SKM-1 treated with dmso at 0.1 percent for 144 hours (cell line): ENCODE results near the gene TMEM141.

Experiments used
- DNase-seq: peaks from one replicate; lab custom pipeline; 2025; ENCODE audit not compliant: unreplicated experiment; lab: John Stamatoyannopoulos, UW

TMEM141 gene

DNA sequence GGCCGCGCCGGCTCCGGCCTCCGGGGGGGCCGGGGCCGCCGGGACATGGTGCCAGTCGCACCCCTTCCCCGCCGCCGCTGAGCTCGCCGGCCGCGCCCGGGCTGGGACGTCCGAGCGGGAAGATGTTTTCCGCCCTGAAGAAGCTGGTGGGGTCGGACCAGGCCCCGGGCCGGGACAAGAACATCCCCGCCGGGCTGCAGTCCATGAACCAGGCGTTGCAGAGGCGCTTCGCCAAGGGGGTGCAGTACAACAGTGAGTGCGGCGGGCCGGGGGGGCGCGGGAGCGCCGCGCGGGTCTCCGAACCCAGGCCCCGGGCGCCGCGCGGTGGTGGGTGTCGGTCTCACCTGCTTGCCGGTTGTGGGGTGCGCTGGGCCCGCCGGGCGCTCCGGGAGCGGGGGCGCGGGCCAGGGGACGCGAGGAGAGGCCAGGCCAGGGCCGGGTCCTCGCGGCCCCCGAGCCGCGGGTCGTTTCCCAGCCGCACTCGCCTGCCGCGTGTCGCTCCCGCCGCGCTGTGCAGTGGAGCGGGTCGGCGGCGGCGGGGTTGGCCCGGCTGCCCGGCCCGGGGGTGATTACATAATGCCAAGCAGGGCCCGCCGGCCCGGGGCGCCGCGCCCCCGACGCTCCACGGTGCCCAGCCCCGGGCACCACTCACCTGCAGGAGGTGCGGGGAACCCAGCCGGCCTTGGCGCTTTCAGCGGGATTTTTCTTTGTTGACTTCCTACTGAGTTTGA, 17.1 kb downstream of the TMEM141 start:
- no peak for DNase-seq

DNA sequence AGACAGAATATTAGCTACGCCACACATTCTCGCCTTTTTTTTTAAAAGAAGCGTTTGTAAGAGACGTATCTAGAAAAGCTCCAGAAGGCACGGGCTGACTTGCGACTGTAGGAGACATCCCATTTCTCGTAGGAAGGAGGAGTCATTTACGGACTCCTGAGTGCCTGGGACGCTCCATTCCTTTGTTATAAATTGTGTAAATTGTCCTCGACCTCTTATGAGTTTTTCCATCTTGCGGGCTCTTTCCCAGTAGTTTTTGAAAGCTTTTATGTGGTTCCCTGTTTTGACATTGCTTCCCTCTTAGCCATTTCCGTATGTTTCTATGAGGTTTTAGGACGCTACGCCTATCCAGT, 17.6 kb downstream of the TMEM141 start:
- DNase-seq = no peak

DNA sequence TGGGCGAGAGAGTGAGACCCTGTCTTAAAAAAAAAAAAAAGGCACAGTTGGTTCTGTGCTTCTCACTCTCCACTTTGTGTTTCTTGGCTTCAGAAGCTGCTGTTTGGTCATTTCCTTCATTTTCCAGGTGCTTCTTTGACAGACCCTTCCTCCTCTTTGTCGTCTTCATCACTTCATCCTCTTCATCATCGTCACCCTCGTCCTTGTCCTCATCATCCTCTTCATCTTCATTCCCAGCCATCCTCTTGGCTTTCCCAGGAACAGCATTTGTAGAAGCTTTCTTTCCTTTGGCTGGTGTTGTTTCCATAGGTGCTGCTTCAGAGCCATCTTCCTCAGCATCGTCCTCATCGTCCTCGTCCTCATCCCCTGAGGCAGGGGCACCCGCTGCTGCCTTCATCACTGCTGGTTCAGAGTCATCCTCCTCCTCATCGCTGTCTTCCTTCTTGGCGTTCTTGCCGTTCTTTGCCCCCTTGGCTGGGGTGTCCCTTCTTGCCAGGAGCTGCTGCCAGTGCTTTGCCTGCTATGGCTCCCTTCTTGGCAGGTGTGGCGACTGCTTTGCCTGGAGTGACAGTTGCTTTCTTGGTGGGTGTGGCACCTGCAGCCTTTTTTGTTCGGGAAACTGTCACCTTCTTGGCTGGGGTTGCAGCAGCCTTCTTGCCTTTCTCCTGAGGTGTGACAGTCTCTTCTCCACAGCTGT, 23.7 kb downstream of the TMEM141 start:
- DNase-seq = no peak

DNA sequence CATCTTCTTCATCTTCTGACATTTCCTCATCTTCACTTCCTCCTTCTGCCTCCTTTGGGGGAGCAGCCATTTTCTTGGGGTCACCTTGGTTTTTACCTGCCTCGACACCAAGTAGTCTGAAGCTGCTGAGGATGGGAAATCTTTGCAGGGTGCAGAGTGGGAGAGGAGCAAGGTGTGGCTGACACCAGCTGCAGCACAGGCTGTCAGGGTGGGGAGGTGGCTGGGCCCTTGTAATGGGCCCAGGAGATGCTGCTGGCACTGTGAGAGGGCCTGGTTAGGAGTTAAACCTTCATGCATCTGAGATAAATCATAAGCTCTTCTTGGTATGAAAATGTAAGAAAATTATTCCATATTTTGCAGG, 24.3 kb downstream of the TMEM141 start:
- DNase-seq = no peak

DNA sequence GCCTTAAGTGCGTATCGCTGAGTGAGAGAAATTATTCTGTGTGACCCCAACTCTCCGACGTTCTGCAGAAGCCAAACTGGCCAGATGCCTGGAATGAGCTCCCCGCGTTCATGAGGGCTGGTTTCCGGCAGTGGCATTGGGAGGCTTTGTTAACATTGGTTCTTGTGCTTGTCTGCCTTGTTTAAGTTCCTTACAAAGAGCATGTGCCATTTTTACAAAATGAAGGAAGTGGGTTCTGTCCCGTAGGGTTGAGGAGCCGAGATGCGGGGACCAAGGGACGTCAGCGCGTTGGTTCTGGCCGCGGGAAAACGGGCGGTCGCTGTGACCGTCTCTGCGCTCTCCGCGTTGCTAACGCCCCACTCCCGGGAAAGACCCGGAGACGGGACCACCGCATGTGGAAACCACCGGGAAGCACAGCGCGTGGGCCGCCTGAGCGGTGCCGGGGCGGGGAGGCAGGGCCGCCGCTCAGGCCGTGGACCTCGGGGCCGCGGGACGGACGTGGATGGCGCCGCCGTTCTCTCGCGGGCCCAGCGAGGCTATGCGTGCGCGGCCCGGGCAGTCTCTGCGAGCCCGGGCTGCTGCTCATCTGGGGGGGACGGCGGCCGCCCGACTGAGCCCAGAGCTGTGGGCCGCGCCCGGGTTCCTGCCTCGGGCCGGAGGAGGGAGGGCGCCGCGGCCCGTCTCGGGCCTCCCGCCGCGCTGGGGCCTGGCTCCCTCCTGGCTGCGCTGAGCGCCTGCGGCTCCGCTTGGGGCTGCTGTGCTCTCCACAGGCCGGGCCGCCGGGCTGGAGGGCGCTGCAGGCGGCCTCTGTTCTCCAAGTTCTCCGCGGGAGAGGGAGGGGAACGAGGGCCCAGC, 30.1 kb downstream of the TMEM141 start:
- no peak for DNase-seq

DNA sequence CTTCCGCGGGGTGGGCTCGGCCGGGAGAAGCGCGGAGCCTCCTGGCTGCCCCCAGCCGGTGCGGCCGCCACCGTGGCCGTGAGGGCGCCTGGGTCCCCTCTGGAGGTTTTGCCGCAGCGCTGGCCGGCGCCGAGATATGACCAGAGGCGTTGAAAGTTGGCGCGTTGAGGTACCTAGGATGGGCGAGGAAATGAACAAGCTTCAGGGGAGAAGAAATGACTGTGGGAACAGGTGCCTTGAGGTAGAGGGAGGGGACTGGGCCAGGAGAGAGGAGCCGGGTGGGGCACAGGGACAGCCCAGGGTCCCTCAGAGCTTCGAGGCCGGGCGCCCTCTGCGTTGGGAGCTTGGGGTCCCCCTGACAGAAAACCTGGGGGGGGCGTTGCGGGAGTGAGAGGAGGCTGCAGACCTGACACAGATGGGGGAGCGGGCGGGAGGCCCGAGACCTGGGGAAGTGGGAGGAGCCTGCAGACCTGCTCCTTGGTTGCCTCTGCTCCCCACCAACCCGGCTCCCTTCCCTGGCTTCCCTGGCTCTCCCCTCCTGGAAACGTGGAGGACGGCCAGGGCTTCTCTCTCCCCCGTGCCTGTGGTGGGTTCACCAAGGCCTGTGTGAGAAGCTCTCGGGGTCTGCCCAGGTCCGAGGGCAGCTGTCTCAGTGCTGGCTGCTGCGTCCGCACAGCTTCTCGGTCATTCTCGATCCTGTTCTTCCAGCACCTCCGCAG, 30.8 kb downstream of the TMEM141 start:
- no peak for DNase-seq

DNA sequence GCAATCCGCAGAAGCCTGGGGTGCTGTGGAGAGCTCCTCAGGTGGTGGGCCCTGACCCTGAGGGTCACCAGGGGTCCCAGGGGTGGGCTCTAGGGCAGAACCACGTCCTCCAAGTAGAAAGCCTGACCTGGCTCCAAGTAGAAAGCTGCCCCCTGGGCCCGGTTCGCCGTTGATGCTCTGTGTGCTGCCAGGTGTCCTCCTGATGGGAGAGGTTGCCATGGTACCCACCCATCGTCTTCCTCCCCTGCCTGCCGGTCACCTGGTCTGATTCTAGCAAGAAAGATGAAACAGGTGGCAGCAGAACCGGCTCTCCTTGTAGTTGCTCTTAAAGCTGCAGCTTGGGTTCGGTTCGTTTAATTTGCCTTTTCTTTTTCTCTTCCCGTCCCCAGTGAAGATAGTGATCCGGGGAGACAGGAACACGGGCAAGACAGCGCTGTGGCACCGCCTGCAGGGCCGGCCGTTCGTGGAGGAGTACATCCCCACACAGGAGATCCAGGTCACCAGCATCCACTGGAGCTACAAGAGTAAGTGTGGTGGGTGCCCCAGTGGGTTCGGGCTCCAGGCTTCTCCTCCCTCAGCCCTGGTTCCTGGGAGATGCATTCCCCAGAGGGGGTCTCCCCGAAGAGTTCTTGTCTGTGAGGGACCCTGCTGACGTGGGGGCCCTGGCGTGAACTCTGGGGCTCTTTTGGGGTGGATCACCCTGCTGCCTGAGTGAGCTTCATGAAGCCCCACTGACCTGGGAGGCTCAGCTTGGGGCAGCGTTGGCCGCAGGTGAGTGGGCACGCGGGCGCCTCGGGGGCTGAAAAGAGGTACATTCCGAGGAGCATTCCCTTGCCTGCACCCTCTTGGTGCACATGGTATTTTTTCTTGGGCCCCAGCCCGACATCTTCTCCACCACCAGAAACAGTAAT, 32.2 kb downstream of the TMEM141 start:
- DNase-seq = no peak

DNA sequence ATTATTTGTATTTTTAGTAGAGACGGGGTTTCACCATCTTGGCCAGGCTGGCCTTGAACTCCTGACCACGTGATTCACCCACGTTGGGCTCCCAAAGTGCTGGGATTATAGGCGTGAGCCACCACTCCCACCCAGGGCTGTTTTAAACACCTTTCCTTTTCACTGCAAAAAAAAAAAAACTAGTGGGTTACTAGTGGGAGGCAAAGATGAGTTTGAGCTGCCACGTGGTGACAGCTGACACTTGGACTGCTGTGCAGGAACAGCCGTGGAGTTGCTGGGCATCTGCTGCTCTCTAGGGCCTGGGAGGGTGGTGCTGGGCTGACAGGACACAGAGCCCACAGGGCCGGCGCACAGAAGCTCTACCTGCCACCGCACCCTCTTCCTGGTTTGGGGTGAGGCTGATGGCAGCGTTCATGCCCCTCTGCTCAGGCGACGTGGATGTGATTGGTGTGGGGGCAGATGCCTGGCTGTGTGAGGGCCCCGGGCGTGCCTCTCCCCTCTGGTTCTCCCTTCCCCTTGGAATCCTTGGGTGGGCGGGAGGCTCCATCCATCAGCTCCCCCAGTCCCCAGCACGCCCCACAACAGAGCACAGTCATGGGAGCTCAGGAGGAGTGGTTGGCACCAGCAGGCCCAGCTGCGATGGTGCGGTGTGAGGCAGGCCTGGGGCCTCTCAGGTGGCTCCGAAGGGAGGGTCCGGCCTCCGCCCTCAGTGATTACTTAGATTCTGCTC, 33.5 kb downstream of the TMEM141 start:
- DNase-seq = no peak

DNA sequence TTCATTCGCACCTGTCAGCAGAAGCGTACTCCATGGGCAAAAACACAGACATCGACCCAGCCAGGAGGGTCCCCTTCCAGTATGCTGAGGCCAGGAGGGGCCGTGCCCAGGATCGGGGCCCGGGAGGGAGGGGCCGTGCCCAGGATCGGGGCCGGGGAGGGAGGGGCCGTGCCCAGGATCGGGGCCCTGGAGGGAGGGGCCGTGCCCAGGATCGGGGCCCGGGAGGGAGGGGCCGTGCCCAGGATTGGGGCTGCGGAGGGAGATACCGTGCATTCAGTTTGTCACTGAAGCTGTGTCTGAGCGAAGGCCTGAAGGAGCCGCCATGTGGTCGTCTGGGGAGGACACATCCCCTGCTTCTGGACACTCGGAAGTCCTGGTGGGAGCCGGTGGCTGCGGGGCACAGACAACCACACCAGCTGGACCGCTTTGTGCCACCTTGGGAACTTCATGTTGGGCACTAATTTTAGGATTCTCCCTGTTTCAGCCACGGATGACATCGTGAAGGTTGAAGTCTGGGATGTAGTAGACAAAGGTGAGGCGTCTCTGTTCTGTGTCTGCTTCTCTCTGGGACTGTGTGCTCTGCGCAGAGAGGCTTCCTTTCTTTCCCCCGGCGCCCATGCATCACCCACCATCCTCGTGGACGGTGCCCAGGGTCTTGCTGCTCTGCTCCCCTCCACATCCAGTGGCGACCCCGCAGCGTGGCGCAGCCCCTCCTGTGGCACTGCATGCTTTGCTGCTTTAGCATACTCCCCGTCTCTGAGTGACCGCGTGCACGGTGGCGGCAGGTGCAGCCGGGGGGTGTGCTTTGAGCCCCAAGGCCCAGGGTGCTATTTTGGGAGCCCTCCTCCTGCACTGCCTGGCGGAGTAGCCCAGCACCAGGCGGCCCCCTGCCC, 34.4 kb downstream of the TMEM141 start:
- DNase-seq = no peak

DNA sequence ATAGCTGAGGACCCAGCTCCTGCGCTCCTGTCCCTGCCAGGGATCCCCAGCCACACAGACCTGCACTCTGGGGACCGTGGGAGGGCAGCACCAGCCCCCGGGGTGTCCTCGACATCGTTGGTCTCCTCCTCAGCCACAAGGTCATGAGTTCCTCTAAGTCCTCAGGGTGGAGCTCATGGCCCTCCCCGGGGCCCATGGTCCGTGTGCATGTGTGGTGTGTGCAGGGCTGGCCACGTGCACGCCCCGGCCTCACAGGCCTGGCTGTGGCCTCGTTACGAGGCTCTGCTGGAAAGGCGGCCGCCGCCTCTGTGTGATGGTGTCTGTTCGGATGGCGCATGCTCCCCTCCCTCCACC, 35.0 kb downstream of the TMEM141 start:
- no peak for DNase-seq

DNA sequence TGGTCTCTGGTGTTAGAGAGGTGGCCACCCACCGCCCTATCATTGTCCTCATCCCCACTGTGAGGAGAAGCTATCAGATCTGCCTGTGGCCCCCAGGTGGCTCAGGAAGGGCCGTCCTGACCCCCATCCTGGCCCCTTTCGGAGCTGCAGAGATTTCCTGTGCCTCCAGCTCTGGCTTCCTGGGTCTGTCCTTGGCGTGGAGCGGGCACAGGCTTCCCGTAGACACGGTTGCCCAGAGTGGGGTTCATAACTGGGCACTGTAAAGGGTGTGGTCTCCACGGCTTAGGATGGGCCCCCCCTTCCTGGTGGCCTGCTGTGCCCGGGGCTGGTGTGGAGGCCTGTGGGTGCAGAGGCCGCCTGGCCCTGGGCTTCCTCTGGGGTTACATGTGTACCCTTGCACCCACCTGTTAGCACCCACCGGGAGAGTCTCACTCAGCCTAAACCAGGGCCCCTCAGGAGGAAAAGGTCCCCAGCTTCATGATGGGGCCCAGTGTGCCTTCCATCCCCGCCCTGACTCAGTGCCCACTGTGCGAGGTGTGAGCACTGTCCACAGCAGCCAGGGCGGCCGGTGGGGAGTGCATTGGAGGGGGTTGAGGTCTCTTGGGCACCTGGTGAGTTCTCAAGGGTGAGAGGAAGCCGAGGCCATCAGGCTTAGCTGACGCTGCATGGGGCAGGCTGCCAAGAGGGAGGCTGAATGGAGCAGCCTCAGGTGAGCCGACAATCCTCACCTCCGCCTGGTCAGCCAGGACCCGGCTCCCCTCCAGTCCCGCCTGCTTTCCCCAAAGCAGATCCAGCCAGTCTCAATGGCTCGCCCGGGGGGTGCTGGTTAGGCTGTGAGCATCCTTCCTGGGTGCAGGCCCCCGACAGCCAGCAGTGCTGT, 35.8 kb downstream of the TMEM141 start:
- DNase-seq = no peak

DNA sequence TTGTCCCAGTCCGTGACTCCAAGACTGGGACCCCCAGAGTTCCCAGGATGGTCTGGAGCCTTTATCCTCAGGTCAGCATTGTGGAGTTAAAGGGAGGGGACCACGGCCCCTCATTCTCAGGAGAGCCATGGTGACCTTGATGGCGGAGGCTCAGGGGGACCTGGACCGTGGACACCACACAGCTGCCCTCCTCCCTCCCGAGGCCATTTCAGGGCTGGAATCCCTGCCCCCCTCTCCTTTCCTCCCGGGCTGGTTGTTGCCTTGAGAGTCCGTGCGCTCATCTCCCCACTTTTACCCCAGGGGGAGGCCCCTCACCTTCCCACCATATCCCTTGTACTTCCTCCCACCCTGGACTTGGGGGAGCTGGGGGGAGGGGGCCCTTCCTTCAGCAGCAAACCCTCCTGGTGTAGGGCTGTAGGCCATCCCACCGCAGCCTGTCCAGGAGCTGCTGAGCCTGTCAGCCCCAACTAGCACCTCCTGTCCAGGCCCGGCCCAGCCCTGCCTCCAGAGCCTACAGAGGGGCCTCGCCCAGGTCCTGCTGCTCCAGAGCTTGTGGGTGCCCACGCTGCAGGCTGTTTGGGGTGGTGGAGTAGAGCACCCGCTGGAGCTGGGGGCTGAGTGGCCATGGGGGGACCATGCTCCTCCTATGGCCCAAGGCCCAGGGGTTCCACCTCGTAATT, 36.8 kb downstream of the TMEM141 start:
- no peak for DNase-seq

DNA sequence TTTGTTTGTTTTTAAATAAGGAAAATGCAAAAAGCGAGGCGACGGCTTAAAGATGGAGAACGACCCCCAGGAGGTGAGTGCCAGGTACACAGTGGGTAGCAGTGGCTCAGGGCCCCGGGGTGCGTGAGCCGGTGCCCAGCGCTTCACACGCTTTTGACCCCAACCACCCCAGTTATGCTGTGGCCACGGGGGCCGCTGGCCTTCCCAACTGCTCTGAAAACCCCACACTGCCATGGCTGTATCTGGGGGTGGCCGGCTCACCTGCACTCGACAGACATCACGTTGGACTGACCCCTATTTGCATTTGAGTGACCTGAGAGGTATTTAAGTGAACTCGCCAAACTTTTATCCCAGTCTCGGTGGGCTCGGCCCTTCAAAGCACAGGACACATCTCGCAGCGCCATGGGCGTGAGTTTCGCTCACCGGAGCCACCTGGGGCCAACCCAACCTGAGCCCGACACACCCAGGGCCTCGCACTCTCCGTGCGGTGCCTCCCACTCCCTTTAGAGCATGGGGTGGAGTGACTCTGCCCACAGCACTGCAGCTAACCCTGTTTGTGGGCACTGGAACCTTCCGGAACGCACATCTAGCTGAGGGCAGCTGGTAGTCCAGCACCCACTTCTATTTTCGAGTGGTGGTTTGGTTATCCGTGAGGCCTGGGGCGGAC, 37.5 kb downstream of the TMEM141 start:
- no peak for DNase-seq

DNA sequence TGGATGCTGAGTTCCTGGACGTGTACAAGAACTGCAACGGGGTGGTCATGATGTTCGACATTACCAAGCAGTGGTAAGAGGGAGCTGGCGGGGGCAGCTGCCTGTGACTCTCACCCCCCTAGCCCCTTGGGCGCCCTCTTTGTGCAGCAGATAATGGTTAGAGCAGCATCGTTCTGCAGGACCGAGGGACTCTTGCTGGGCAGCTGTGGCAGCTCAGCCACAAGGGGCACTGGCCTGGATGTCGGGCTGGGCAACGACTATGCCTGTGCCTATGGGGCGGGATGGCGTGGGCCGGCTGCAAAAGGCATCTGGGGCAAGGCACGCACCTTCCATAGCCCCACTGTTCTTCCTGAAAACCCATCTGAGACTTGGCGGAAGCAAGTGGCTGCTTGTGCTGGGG, 38.3 kb downstream of the TMEM141 start:
- DNase-seq = no peak

DNA sequence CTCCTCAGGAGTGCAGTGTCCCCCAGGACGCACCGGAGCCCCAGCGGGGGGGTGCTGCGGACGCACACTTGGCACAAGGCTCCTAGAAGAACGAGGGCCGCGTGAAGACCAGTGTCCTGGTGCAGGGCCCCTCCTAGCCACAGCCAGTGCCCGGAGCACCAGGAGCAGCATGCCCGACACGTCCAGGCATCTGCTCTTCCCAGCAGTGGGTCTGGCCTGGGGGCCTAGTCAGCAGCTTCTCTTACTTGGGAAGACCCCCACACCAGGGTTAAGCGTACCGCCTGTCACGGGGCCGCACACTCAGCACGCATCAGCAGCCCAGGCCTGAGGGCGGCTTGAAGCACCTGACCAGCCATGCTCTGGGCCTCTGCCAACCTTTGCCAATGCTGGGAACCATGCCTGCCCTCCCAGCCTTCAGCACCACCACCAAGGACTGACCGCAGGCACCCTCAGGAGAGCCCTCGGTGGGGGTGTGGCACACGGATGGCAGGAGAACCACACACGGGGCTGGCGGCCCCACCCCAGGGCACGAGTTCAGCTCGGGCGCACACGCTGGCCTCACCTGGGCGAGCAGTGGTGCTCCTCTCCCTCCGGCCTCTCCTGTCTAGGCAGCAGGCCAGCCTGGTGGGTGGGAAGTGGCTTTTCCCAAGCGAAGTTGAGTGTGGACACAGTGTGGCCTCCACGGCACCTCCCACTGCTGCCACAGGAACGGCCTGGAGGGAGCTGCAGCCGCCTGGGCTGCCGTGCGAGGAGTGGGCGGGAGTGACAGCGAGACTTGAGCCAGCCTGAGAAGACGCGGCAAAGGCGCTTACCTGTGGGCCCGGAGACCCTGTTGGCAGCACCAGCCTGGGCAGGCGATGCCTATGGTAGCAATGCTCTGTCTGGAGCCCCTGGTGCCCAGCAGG, 39.1 kb downstream of the TMEM141 start:
- no peak for DNase-seq
